ENCODE measurements around the gene BRME1. TPM values are rescaled to one million over a fixed set of nuclear protein-coding genes. Genes with fewer than 3 reads are reported as not detected.

BRME1 gene
- total RNA-seq, 1 donor from 2014 or later = 1.4 TPM

- DNase-seq (ENCODE audit: low read depth) = no peak
- peak overlapping the region; percentile 47 for H3K4me3 ChIP-seq (ENCODE audit: low read depth, low read length)
- TF ChIP-seq CTCF (conservative IDR thresholded peaks at IDR 0.05; ENCODE audit: low read depth, low read length) = no peak
Measured at GRCh38 chr19:13849991-13850909, 55.7 kb downstream of the BRME1 start.

GRCh38 chr19:13848798-13849676 is 56.9 kb downstream of the BRME1 start:
- no peak for DNase-seq (ENCODE audit: low read depth)
- H3K4me3 ChIP-seq (ENCODE audit: low read depth, low read length) = no peak overlapping the region
- TF ChIP-seq CTCF (conservative IDR thresholded peaks at IDR 0.05; ENCODE audit: low read depth, low read length) = no peak

- H3K4me3 ChIP-seq (ENCODE audit: low read depth, low read length) = no peak overlapping the region
- no peak for TF ChIP-seq CTCF (conservative IDR thresholded peaks at IDR 0.05; ENCODE audit: low read depth, low read length)
- DNase-seq (ENCODE audit: low read depth) = no peak
Measured at GRCh38 chr19:13848340-13848677, 57.6 kb downstream of the BRME1 start.

- no peak for DNase-seq (ENCODE audit: low read depth)
- H3K4me3 ChIP-seq (ENCODE audit: low read depth, low read length) = peak overlapping the region; percentile 59
- TF ChIP-seq CTCF (conservative IDR thresholded peaks at IDR 0.05; ENCODE audit: low read depth, low read length) = no peak
Measured at GRCh38 chr19:13847407-13848339, 58.2 kb downstream of the BRME1 start.

GRCh38 chr19:13846557-13847406 is 59.1 kb downstream of the BRME1 start:
- DNase-seq (ENCODE audit: low read depth) = peak; percentile 52
- no peak for TF ChIP-seq CTCF (conservative IDR thresholded peaks at IDR 0.05; ENCODE audit: low read depth, low read length)
- peak overlapping the region; percentile 59 for H3K4me3 ChIP-seq (ENCODE audit: low read depth, low read length)

Measured in epithelial cell of proximal tubule (primary cell).